ENCODE measurements around the gene PCDHGA7.

GRCh38 chr5:141342773-141343172 is 39.8 kb upstream of the PCDHGA7 start:
- no peak for TF ChIP-seq CTCF (IDR thresholded peaks at IDR 0.05)
- TF ChIP-seq POLR2A (IDR thresholded peaks at IDR 0.05) = no peak

Data from Peyer's patch (tissue), 4 donors.